MM.1S (cell line): ENCODE measurements around the gene PHF21B.

Experiments
- DNase-seq: peaks from one replicate; pipeline ENCODE4 v3.0.0-alpha.2; 2015
- H2AFZ ChIP-seq: fragments of 300-600 bp; sonication (generic); 2 replicates; pipeline ENCODE4 v1.6.0; 2016; ENCODE audit warnings: antibody characterized with exemption, low read length
- H3F3A ChIP-seq: fragments of 300-600 bp; sonication (generic); 2 replicates; pipeline ENCODE4 v1.6.1; 2016; ENCODE audit warnings: mild to moderate bottlenecking, antibody characterized with exemption, low read length, moderate library complexity, mixed read lengths; ENCODE audit not compliant: insufficient read depth
- H3K27ac ChIP-seq: fragments of 300-600 bp; sonication (generic); 2 replicates; pipeline ENCODE4 v1.5.1; 2016; ENCODE audit warnings: mild to moderate bottlenecking, low read length
- H3K27me3 ChIP-seq: fragments of 300-600 bp; sonication (generic); replicated peaks from 2 replicates; pipeline ENCODE4 v1.6.0; 2016; ENCODE audit warnings: low read length; ENCODE audit not compliant: insufficient read depth
- H3K36me3 ChIP-seq: fragments of 300-600 bp; sonication (generic); replicated peaks from 2 replicates; pipeline ENCODE4 v1.6.1; 2016; ENCODE audit warnings: mild to moderate bottlenecking, low read length, mixed read lengths; ENCODE audit not compliant: insufficient read depth
- H3K4me1 ChIP-seq: fragments of 300-600 bp; sonication (generic); 2 replicates; pipeline ENCODE4 v1.6.1; 2016; ENCODE audit warnings: low read length, mixed read lengths
- H3K4me2 ChIP-seq: fragments of 300-600 bp; sonication (generic); 2 replicates; pipeline ENCODE4 v1.6.0; 2016; ENCODE audit warnings: low read depth, low read length
- H3K4me3 ChIP-seq: fragments of 300-600 bp; sonication (generic); 2 replicates; pipeline ENCODE4 v1.5.1; 2016; ENCODE audit warnings: low read length, mixed read lengths
- H3K79me2 ChIP-seq: fragments of 300-600 bp; sonication (generic); 2 replicates; pipeline ENCODE4 v1.6.1; 2016; ENCODE audit warnings: mixed run types, low read length, mixed read lengths
- H3K9ac ChIP-seq: fragments of 300-600 bp; sonication (generic); 2 replicates; pipeline ENCODE4 v1.6.1; 2016; ENCODE audit warnings: low read length, mixed read lengths
- H3K9me2 ChIP-seq: fragments of 300-600 bp; sonication (generic); replicated peaks from 2 replicates; pipeline ENCODE4 v1.6.1; 2016; ENCODE audit warnings: mild to moderate bottlenecking, low read length, mixed read lengths; ENCODE audit not compliant: insufficient read depth
- H3K9me3 ChIP-seq: fragments of 300-600 bp; sonication (generic); replicated peaks from 2 replicates; pipeline ENCODE4 v1.6.1; 2016; ENCODE audit warnings: mild to moderate bottlenecking, low read length, mixed read lengths; ENCODE audit not compliant: insufficient read depth
- H4K20me1 ChIP-seq: fragments of 300-600 bp; sonication (generic); 2 replicates; pipeline ENCODE4 v1.6.1; 2016; ENCODE audit warnings: mild to moderate bottlenecking, low read length, moderate library complexity, mixed read lengths; ENCODE audit not compliant: insufficient read depth
- CTCF ChIP-seq: fragments of 300-600 bp; sonication (generic); IDR thresholded peaks from 2 replicates; pipeline ENCODE4 v1.5.1; 2016; ENCODE audit warnings: antibody characterized with exemption, low read length, mixed read lengths
- EZH2 ChIP-seq: fragments of 300-600 bp; sonication (generic); optimal IDR thresholded peaks from 2 replicates; pipeline ENCODE3; 2017; ENCODE audit warnings: low read depth, mild to moderate bottlenecking, antibody characterized with exemption, low read length, mixed read lengths
- EZH2phosphoT487 ChIP-seq: fragments of 300-600 bp; sonication (generic); IDR thresholded peaks from 2 replicates; pipeline ENCODE4 v1.6.1; 2018; ENCODE audit warnings: antibody characterized with exemption, low read length

PHF21B gene

GRCh38 chr22:44928711-44929358 lies 81.0 kb downstream of the PHF21B start:
- H2AFZ ChIP-seq: no peak overlapping the region
- H3K27me3 ChIP-seq: peaks cover 97% of the 10 kb centered on the region
- H3K9ac ChIP-seq: no peak overlapping the region
- no peaks in the 10 kb centered on the region for H3K9me2 ChIP-seq
- DNase-seq: no peak
- no peaks in the 10 kb centered on the region for H4K20me1 ChIP-seq
- no peaks in the 10 kb centered on the region for H3K79me2 ChIP-seq
- no peaks in the 10 kb centered on the region for H3F3A ChIP-seq
- no peaks in the 10 kb centered on the region for H3K9me3 ChIP-seq
- TF ChIP-seq EZH2phosphoT487 (no peak), EZH2 (no peak), CTCF (no peak)
- H3K27ac ChIP-seq: no peak overlapping the region
- H3K4me1 ChIP-seq: no peaks in the 10 kb centered on the region
- no peaks in the 10 kb centered on the region for H3K36me3 ChIP-seq
- H3K4me3 ChIP-seq: no peak overlapping the region
- no peak overlapping the region for H3K4me2 ChIP-seq

- Histone ChIP-seq H3K4me2 (no peak overlapping the region), H3K27ac (no peak overlapping the region), H3K4me3 (no peak overlapping the region), H4K20me1 (no peaks in the 10 kb centered on the region), H3K9ac (no peak overlapping the region), H3K9me3 (no peaks in the 10 kb centered on the region), H3K27me3 (peaks cover 97% of the 10 kb centered on the region), H2AFZ (no peak overlapping the region), H3K79me2 (no peaks in the 10 kb centered on the region), H3K36me3 (no peaks in the 10 kb centered on the region), H3K9me2 (no peaks in the 10 kb centered on the region), H3K4me1 (no peaks in the 10 kb centered on the region), H3F3A (no peaks in the 10 kb centered on the region)
- no peak for DNase-seq
- TF ChIP-seq EZH2phosphoT487 (no peak), CTCF (no peak), EZH2 (no peak)
Observed at GRCh38 chr22:44928136-44928463, 81.7 kb downstream of the PHF21B start.

DNA sequence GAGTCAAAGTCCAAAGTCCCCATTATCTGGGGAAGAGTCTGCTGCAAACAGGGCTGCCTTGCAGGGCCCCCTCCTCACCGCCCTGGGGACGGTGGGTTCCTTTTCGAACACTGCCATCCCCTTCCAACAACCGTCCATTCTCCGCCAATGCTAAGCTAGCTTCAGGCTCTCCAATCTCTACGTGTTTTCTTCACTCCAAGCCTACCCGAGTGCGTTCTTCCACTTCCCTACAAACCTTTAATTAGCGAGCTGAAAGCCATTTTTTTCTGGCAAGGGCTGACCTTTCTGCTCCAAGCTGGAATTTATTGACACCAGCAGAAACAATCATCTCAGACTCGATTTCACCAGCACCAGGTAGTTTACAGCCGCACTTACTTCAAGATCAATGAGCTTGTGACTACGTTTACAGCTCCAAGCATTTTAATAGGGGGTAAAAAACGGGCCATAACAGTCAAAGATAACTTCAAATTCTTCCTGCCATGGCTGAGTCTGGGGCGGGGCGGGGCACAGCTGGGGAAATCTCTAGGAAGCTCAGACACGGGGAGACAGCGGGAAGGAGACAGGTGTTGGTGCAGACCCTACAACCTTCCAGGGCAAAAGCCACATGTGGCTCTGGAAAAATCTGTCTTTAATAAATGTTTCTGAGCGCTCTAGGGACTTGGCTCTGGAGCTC lies 82.2 kb downstream of the PHF21B start:
- no peak for DNase-seq
- Histone ChIP-seq H2AFZ (no peak overlapping the region), H3K9ac (no peak overlapping the region), H3F3A (no peaks in the 10 kb centered on the region), H3K4me3 (no peak overlapping the region), H4K20me1 (no peaks in the 10 kb centered on the region), H3K4me2 (no peak overlapping the region), H3K4me1 (no peaks in the 10 kb centered on the region), H3K27ac (no peak overlapping the region), H3K79me2 (no peaks in the 10 kb centered on the region), H3K36me3 (no peaks in the 10 kb centered on the region), H3K27me3 (peaks cover 97% of the 10 kb centered on the region), H3K9me3 (no peaks in the 10 kb centered on the region), H3K9me2 (no peaks in the 10 kb centered on the region)
- TF ChIP-seq EZH2: no peak
- no peak for TF ChIP-seq CTCF
- TF ChIP-seq EZH2phosphoT487: no peak
